GM12874 (cell line): ENCODE measurements around the gene ITGBL1.

Source experiments
- TF ChIP-seq, protein P1 (sequence below): IDR thresholded peaks from 2 replicates; pipeline ENCODE4 v1.5.1; 2011; ENCODE audit warnings: low read depth, mild to moderate bottlenecking, control low read depth, low read length, moderate library complexity; ENCODE audit not compliant: insufficient read depth

ITGBL1 gene

DNA sequence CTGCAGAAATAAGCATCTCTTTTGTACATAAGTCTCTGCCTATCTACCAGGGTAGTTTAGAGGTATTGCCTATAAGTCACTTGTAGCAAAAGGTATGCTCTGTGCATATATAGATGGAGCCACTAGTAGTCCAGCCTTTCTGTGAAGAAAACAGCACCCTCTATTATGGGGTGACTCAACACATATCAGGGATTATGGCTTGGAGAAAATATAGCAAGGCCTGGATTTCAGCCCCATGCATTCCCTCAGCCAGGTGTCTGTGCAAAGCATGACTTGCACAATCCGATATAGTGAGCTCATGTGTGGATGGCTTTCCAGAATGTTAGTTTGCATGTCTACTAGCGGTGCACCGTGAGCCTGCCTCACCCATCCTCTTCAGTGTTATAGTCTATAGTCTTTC lies 22.7 kb upstream of the ITGBL1 start:
- TF ChIP-seq, protein P1, sequence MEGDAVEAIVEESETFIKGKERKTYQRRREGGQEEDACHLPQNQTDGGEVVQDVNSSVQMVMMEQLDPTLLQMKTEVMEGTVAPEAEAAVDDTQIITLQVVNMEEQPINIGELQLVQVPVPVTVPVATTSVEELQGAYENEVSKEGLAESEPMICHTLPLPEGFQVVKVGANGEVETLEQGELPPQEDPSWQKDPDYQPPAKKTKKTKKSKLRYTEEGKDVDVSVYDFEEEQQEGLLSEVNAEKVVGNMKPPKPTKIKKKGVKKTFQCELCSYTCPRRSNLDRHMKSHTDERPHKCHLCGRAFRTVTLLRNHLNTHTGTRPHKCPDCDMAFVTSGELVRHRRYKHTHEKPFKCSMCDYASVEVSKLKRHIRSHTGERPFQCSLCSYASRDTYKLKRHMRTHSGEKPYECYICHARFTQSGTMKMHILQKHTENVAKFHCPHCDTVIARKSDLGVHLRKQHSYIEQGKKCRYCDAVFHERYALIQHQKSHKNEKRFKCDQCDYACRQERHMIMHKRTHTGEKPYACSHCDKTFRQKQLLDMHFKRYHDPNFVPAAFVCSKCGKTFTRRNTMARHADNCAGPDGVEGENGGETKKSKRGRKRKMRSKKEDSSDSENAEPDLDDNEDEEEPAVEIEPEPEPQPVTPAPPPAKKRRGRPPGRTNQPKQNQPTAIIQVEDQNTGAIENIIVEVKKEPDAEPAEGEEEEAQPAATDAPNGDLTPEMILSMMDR: no peak

- TF ChIP-seq, protein P1: no peak
Observed at GRCh38 chr13:101433895-101434294, 18.6 kb upstream of the ITGBL1 start.

DNA sequence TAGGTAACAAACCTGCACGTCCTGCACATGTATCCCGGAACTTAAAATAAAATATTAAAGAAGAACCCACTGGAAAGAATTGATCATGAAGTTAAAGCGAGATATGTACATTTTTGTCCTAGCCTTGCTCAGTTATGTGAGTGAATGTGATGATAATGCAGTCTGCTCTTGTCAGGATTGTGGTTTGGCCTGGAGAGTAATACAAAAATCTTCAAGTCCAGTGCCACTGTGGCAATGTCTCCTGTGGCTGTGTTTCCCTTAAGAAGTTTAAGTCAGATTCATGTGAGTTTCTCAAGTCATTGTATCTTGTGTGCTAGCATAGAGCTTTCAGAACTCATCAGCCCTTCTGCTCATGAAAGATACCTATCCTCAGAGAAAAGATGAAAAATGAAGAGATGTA lies 18.0 kb upstream of the ITGBL1 start:
- TF ChIP-seq, protein P1: no peak

DNA sequence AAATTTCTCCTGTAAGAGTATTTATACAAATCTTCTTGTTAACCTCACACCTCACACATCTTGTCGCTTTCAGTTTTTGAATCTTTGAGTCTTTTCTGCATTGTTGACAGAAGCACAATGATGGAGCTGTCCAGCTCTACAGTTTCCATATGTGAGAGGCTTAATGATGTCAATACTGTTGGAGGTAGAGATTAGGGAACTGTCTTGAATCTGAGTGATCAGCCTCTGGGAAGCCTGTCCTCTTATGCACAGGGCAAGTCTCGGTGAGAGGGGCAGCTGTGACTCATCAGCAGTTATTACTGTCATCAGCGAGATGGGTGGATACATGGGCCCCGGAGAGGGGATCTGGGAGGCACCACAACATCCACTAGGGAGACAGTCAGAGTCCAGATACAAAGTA lies 4.6 kb upstream of the ITGBL1 start:
- TF ChIP-seq, protein P1: no peak

- TF ChIP-seq, protein P1: no peak
Observed at GRCh38 chr13:101449790-101450748, 2.4 kb upstream of the ITGBL1 start.

GRCh38 chr13:101450749-101451130 lies 1.7 kb upstream of the ITGBL1 start:
- TF ChIP-seq, protein P1: no peak

- TF ChIP-seq, protein P1: no peak
Observed at GRCh38 chr13:101451641-101452040, 834 bp upstream of the ITGBL1 start.
